ENCODE data around the gene ZNF746. TPM values are rescaled to one million over a fixed set of nuclear protein-coding genes. Genes with fewer than 3 reads are reported as not detected.
"Not testable (repeated sequence)": the region's sequence is repeated elsewhere in the genome, so short reads cannot be mapped to it uniquely, and the experiment has no call there.

The ZNF746 gene
- polyA plus RNA-seq, 3 donors = 7.5 to 25.6 (median 8.1) TPM

GRCh38 chr7:149494738-149495368 lies 2.8 kb downstream of the ZNF746 start:
- Histone ChIP-seq H3K79me2 (ENCODE audit: insufficient read depth, low read length) (peaks cover 32% of the 10 kb centered on the region), H3K4me2 (replicated peaks; ENCODE audit: extremely low read depth, low read length, poor library complexity, severe bottlenecking) (peak overlapping the region; percentile 85), H2AFZ (ENCODE audit: insufficient read depth, low read depth, low read length, poor library complexity, severe bottlenecking) (no peak overlapping the region), H3K4me1 (ENCODE audit: control insufficient read depth in 1 of 2, insufficient read depth in 2 of 2, low read length in 2 of 2) (peaks cover 33 to 37% of the 10 kb centered on the region in 2 donors), H3K27me3 (ENCODE audit: control insufficient read depth in 2 of 2, insufficient read depth in 2 of 2, low read length in 2 of 2) (no peaks in the 10 kb centered on the region), H3K36me3 (replicated peaks in 1 of 2; ENCODE audit: control insufficient read depth in 1 of 2, insufficient read depth in 2 of 2, low read length in 2 of 2) (peaks cover 43 to 44% of the 10 kb centered on the region in 2 donors), H3K27ac (ENCODE audit: low read depth in 1 of 2, low read length in 2 of 2) (peak overlapping the region; percentile 76 to 77), H3K4me3 (replicated peaks in 1 of 3; ENCODE audit: low read depth in 2 of 3, low read length in 3 of 3) (peak overlapping the region in 1 of 3 experiments; percentile 83), H4K20me1 (ENCODE audit: insufficient read depth, low read length) (peaks cover 65% of the 10 kb centered on the region), H3K9ac (ENCODE audit: insufficient read depth, low read length, poor library complexity, severe bottlenecking) (no peak overlapping the region), H3K9me3 (replicated peaks in 1 of 2; ENCODE audit: control insufficient read depth in 1 of 2, insufficient read depth in 1 of 2, low read length in 2 of 2) (no peaks in the 10 kb centered on the region)
- intact Hi-C loops (cut with micrococcal nuclease) = loop anchor here (5.0 to 10.0 kb wide), 4 partner anchors 127 to 1290 kb away; partner anchors contain the start of genes ZNF467 (in 1 of the 2) and ZNF783 (in 1 of the 2)
- Mint-ChIP-seq H3K4me1 (peaks cover 32% of the 10 kb centered on the region), H3K27ac (peak overlapping the region; percentile 86 to 94 (median 93)), H3K4me3 (peak overlapping the region; percentile 80 to 97), H3K36me3 (peaks cover 47 to 48% of the 10 kb centered on the region in 2 donors), H3K27me3 (ENCODE audit: low read depth in 3 of 3) (peaks cover 5 to 12% (median 6%) of the 10 kb centered on the region in 3 donors), H3K9me3 (no peaks in the 10 kb centered on the region)
- WGBS (ENCODE audit: insufficient coverage) = 0% methylated on average over 2 of the region's 6 CpGs
- TF ChIP-seq, protein P1, sequence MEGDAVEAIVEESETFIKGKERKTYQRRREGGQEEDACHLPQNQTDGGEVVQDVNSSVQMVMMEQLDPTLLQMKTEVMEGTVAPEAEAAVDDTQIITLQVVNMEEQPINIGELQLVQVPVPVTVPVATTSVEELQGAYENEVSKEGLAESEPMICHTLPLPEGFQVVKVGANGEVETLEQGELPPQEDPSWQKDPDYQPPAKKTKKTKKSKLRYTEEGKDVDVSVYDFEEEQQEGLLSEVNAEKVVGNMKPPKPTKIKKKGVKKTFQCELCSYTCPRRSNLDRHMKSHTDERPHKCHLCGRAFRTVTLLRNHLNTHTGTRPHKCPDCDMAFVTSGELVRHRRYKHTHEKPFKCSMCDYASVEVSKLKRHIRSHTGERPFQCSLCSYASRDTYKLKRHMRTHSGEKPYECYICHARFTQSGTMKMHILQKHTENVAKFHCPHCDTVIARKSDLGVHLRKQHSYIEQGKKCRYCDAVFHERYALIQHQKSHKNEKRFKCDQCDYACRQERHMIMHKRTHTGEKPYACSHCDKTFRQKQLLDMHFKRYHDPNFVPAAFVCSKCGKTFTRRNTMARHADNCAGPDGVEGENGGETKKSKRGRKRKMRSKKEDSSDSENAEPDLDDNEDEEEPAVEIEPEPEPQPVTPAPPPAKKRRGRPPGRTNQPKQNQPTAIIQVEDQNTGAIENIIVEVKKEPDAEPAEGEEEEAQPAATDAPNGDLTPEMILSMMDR (IDR thresholded peaks at IDR 0.05) = peak; percentile 17
- DNase-seq = peak; percentile 80 to 83 (median 83)

- peaks cover 55 to 57% of the 10 kb centered on the region in 2 donors for H3K36me3 Mint-ChIP-seq
- H3K27me3 Mint-ChIP-seq (ENCODE audit: low read depth in 3 of 3); H3K4me3 Mint-ChIP-seq; H3K9ac ChIP-seq (ENCODE audit: insufficient read depth, low read length, poor library complexity, severe bottlenecking); H3K4me2 ChIP-seq (replicated peaks; ENCODE audit: extremely low read depth, low read length, poor library complexity, severe bottlenecking); H3K4me3 ChIP-seq (replicated peaks in 1 of 3; ENCODE audit: low read depth in 2 of 3, low read length in 3 of 3); DNase-seq; H3K27ac ChIP-seq (ENCODE audit: low read depth in 1 of 2, low read length in 2 of 2); H3K27me3 ChIP-seq (ENCODE audit: control insufficient read depth in 2 of 2, insufficient read depth in 2 of 2, low read length in 2 of 2); H3K9me3 ChIP-seq (replicated peaks in 1 of 2; ENCODE audit: control insufficient read depth in 1 of 2, insufficient read depth in 1 of 2, low read length in 2 of 2); H2AFZ ChIP-seq (ENCODE audit: insufficient read depth, low read depth, low read length, poor library complexity, severe bottlenecking); H3K9me3 Mint-ChIP-seq: not testable (repeated sequence)
- peaks cover 32% of the 10 kb centered on the region for H3K4me1 Mint-ChIP-seq
- peaks cover 32% of the 10 kb centered on the region for H3K79me2 ChIP-seq (ENCODE audit: insufficient read depth, low read length)
- peak overlapping the region in 3 of 7 donors; percentile 87 to 94 (median 93) for H3K27ac Mint-ChIP-seq
- H3K36me3 ChIP-seq (replicated peaks in 1 of 2; ENCODE audit: control insufficient read depth in 1 of 2, insufficient read depth in 2 of 2, low read length in 2 of 2) = peaks cover 49 to 52% of the 10 kb centered on the region in 2 donors
- peaks cover 33 to 37% of the 10 kb centered on the region in 2 donors for H3K4me1 ChIP-seq (ENCODE audit: control insufficient read depth in 1 of 2, insufficient read depth in 2 of 2, low read length in 2 of 2)
- intact Hi-C loops (cut with micrococcal nuclease) = loop anchor here (10.0 kb wide), 2 partner anchors 281 to 1291 kb away; partner anchors contain the start of gene ZNF467 (in 1 of the 2)
- WGBS (ENCODE audit: insufficient coverage) = 93% methylated on average over 11 of the region's 20 CpGs
- peaks cover 74% of the 10 kb centered on the region for H4K20me1 ChIP-seq (ENCODE audit: insufficient read depth, low read length)
These were observed 3.6 kb downstream of the ZNF746 start for GRCh38 chr7:149493975-149494374.

All from CD14-positive monocyte (primary cell).